DOHH2 (cell line): ENCODE measurements around the gene MAMDC4.

Experiments
- CTCF ChIP-seq: fragments of 200-600 bp; sonication (generic); IDR thresholded peaks from one replicate; pipeline ENCODE4 v1.5.1; 2014; ENCODE audit warnings: antibody characterized with exemption, mild to moderate bottlenecking, low read depth, low read length; ENCODE audit not compliant: poor library complexity, severe bottlenecking
- EZH2phosphoT487 ChIP-seq: fragments of 200-600 bp; sonication (generic); IDR thresholded peaks from 2 replicates; pipeline ENCODE4 v1.6.1; 2017; ENCODE audit warnings: borderline replicate concordance, mild to moderate bottlenecking, antibody characterized with exemption, low read length, moderate library complexity, mixed read lengths

DNA sequence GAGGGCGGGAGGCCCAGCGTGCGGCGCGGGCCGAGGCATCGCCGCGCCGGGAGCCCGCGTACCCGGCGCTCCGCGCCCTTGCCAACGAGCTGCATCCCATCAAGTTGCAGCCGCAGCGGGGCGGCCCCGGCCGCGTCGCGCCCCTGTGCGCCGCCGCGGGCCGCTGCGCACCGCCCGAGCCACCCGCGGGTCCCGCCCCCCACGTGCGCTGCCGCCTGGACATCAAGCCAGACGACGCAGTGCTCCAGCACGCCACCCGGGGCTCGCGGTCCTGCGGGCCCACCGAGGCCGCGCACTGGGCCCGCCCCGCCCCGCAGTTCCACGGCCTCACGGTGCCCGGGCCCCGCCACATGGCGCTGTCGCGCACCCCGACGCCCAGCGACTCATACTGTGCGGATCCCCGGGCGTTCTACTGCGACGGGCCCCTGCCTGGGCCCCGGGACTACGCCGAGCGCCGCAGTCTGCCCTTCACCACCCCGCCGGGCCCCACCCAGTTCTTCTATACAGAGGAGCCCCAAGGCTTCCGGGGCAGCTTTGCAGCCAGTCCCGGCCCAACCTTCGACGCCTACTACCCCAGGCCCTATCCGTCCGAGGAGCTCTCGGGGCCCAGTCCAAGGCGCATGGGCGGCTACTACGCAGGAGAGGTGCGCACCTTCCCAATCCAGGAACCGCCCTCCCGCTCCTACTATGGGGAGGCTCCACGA is 7.2 kb upstream of the MAMDC4 start:
- no peak for TF ChIP-seq CTCF
- TF ChIP-seq EZH2phosphoT487 = no peak
